H1 (cell line): Measurements from ENCODE around the gene RNF208. TPM values are rescaled to one million over a fixed set of nuclear protein-coding genes. Genes with fewer than 3 reads are reported as not detected.

ENCODE experiments used
- CHD2 ChIP-seq: IDR thresholded peaks from 2 replicates; pipeline ENCODE4 v1.6.1; 2012; ENCODE audit warnings: low read length, improper control_type of control experiment
- polyA plus RNA-seq, 7 experiments: library from polyadenylated mRNA; depleted of rRNA in 3 of 7; stranded (reverse) in 5 of 7; unstranded in 2 of 7; fragments of >200 nt in 5 of 7; fragments of 200-250 nt in 2 of 7; gene quantifications; 1 replicate in 5 of 7; 2 replicates in 1 of 7; 4 replicates in 1 of 7; pipeline versions ENCODE4 v1.2.1 to v1.2.3, GENCODE V29; 2011 to 2013; ENCODE audit warnings: missing spikeins in 2 of 7, mixed read lengths in 2 of 7
- total RNA-seq: library from RNA; stranded (reverse); fragmentation: NEBNext Ultra II Directional; extraction: Animal tissue kit (Norgen Biotek cat#: 25700); gene quantifications from 2 replicates; pipeline ENCODE4 v1.2.1, GENCODE V29; 2021

RNF208 gene
- total and polyA plus RNA-seq, 2 of the 8 experiments (the other 6 are each of a cell fraction or from before 2014, with no cell fraction given) = 2.7 to 7.7 TPM

GRCh38 chr9:137194388-137194787 lies 27.7 kb downstream of the RNF208 start (continued):
- no peak for TF ChIP-seq CHD2
